Endometrial microvascular endothelial cells (primary cell): Measurements from ENCODE around the gene MRGPRD. TPM values are rescaled to one million over a fixed set of nuclear protein-coding genes. Genes with fewer than 3 reads are reported as not detected.

Source experiments
- in situ Hi-C: cut with HindIII; loops from 2 replicates; pipeline ENCODE4 v1.10.0; 2017; ENCODE audit warnings: low sequenced_read_pairs, low pct_unique_long_range_greater_than_20kb; ENCODE audit errors: inconsistent ontology term
- total RNA-seq: library from RNA; depleted of rRNA; stranded (reverse); fragments of >200 nt; gene quantifications from one replicate; pipeline ENCODE4 v1.2.3, GENCODE V29; 2015; ENCODE audit errors: inconsistent ontology term

MRGPRD gene
- total RNA-seq, 1 donor from 2014 or later, result not detected

GRCh38 chr11:68938816-68939582 is 41.8 kb downstream of the MRGPRD start:
- in situ Hi-C loops, result no loop called here

- in situ Hi-C loops, result no loop called here
These were observed 42.7 kb downstream of the MRGPRD start for GRCh38 chr11:68938088-68938487.

DNA sequence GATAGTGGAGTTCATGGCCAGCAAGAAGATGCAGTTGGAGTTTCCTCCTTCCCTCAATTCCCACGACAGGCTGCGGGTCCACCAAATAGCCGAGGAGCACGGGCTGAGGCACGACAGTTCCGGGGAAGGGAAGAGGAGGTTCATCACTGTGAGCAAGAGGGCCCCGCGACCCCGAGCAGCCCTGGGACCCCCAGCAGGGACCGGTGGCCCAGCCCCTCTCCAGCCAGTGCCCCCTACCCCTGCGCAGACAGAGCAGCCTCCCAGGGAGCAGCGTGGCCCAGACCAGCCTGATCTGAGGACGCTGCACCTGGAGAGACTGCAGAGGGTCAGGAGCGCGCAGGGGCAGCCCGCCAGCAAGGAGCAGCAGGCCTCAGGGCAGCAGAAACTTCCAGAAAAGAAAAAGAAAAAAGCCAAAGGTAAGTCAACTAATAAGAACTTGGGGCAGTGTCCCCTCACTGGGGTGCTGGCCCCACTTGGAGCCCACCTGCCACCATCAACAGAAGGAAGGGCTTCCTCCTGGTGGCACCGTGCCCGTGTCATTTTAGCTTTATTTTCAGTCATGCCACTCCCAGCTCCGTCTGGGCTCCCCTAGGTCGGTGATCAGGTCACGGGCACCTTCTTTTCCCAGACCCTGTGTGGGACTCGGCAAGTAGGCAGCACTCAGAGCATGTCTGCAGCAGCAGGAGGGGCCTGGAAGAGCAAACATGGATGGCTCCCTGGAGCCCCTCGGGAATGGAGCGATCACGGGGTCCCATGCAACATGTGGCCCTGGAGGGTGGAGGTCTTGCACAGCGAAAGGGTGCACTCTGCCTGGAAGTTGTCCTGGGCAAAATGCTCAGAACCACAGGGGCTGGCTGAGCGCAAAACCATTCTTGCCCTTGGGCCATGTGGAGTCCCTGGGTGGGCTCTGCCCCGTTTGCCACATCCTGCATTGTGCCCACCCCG is 43.8 kb downstream of the MRGPRD start:
- in situ Hi-C loops, result no loop called here

GRCh38 chr11:68936358-68936636 is 44.5 kb downstream of the MRGPRD start:
- in situ Hi-C loops, result no loop called here

- in situ Hi-C loops, result no loop called here
These were observed 45.0 kb downstream of the MRGPRD start for GRCh38 chr11:68935516-68936357.

GRCh38 chr11:68935066-68935465 is 45.7 kb downstream of the MRGPRD start:
- in situ Hi-C loops, result no loop called here

- in situ Hi-C loops, result no loop called here
These were observed 46.1 kb downstream of the MRGPRD start for GRCh38 chr11:68934666-68935065.

DNA sequence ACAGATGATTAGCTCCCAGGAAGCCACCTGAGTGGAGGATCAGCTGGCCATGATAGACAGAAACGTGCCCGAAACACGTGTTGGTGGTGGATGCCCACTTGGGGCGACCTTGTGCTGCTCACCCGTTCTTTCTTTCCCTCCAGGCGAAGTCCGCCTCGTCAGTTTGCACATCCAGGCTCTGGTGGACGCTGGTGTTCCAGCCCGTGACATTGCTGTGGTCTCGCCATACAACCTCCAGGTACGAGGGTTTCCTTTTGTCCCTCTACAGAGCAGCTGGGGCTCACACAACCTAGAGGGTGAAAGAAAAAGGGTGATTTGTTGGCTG is 46.5 kb downstream of the MRGPRD start:
- in situ Hi-C loops, result no loop called here

DNA sequence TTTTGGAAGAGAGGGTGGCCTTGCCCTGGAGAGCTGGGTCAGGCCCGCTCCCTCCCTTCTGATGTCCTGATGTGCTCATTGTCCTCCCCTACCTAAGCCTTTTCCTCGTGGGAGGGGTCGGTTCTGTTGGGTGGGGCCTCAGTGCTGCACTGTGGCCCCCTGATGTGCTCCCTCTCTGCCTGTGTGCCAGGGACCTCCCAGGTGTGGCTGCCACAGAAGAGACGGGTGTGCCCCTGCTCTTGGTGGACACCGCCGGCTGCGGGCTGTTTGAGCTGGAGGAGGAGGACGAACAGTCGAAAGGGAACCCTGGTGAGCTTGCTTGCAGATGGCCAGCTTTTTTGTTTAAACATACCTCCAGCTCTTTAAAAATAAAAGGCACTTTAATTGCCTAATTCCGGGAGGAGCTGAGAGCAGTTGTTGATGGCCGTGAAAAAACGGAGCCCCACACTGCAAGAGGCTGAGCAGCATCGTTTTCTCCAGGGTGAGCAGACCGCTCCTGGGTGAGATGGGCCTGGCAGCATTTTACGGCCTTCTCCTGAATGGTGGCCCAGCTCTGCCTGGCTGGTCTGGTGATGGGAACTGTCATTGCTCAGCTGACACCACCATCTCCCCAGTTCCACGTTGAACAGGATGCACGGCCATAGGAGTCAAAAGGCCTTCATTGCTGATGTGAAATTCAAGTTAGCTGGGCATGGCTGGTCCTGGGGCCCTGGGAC is 47.0 kb downstream of the MRGPRD start:
- in situ Hi-C loops, result no loop called here

GRCh38 chr11:68932933-68933577 is 47.7 kb downstream of the MRGPRD start:
- in situ Hi-C loops, result no loop called here

DNA sequence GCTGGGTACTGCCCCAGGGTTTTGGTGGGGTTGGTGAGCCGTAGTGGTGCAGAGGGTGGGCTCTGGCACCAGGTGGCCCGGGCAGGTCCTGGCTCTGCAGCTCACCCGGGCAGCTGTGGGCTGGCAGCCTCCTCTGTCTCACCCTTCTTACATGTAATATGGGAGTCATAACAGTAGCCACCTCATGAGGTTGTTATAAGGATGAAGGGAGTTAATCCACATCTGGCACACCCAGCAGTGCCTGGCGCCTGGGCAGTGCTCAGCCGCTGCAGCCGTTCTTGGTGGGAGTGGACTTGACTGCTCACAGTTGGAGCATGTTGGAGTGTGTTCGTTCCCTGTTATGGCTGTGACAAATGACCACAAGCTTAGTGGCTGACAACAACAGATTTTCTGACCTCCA is 48.4 kb downstream of the MRGPRD start:
- in situ Hi-C loops, result no loop called here

DNA sequence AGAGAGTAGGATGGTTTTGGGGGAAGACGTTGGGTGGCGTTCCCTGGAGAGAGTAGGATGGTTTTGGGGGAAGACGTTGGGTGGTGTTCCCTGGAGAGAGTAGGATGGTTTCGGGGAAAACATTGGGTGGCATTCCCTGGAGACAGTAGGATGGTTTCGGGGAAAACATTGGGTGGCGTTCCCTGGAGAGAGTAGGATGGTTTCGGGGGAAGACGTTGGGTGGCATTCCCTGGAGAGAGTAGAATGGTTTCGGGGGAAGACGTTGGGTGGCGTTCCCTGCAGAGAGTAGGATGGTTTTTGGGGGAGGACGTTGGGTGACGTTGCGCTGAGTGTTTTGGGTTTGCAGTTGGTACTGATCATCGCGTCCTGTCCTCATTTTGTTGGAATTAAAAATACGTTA is 48.9 kb downstream of the MRGPRD start:
- in situ Hi-C loops, result no loop called here

- in situ Hi-C loops, result no loop called here
These were observed 49.6 kb downstream of the MRGPRD start for GRCh38 chr11:68930991-68931855.

Other genes starting within 250 kb of the MRGPRD start
- 0.93 TPM for gene TESMIN, start 229.5 kb downstream of the MRGPRD start, total RNA-seq
- gene CPT1A, start 139.1 kb downstream of the MRGPRD start, total RNA-seq, result 78.5 TPM
- 50.6 TPM for gene MRPL21, start 77.2 kb downstream of the MRGPRD start, total RNA-seq
- gene IGHMBP2, start 77.1 kb downstream of the MRGPRD start, total RNA-seq, result 40.2 TPM
- not detected for gene MRGPRF, start 32.3 kb upstream of the MRGPRD start, total RNA-seq
- 7.2 TPM for gene TPCN2, start 67.9 kb upstream of the MRGPRD start, total RNA-seq
- gene SMIM38, start 174.9 kb upstream of the MRGPRD start, total RNA-seq, result not detected